ENCODE data around the gene CCDC85C. TPM values are rescaled to one million over a fixed set of nuclear protein-coding genes. Genes with fewer than 3 reads are reported as not detected.

The CCDC85C gene
- total RNA-seq, 1 donor from 2014 or later: 7.3 TPM

- no peaks in the 10 kb centered on the region for H3K36me3 Mint-ChIP-seq (ENCODE audit: low read depth)
- no peak overlapping the region for H3K27ac Mint-ChIP-seq
- peaks cover 2% of the 10 kb centered on the region for H3K4me1 Mint-ChIP-seq (ENCODE audit: low read depth)
- intact Hi-C loops (cut with micrococcal nuclease): no loop called here
- DNase-seq (ENCODE audit: low spot score): no peak
- H3K9me3 Mint-ChIP-seq: no peaks in the 10 kb centered on the region
- no peak overlapping the region for H3K4me3 Mint-ChIP-seq (ENCODE audit: low read depth)
- H3K27me3 Mint-ChIP-seq (ENCODE audit: low read depth): no peaks in the 10 kb centered on the region
Observed at GRCh38 chr14:99626041-99626648, 22.1 kb upstream of the CCDC85C start.

- DNase-seq (ENCODE audit: low spot score): no peak
- H3K27ac Mint-ChIP-seq: no peak overlapping the region
- H3K4me3 Mint-ChIP-seq (ENCODE audit: low read depth): no peak overlapping the region
- no peaks in the 10 kb centered on the region for H3K9me3 Mint-ChIP-seq
- H3K27me3 Mint-ChIP-seq (ENCODE audit: low read depth): no peaks in the 10 kb centered on the region
- H3K36me3 Mint-ChIP-seq (ENCODE audit: low read depth): no peaks in the 10 kb centered on the region
- H3K4me1 Mint-ChIP-seq (ENCODE audit: low read depth): peaks cover 2% of the 10 kb centered on the region
- intact Hi-C loops (cut with micrococcal nuclease): no loop called here
Observed at GRCh38 chr14:99625476-99625875, 21.5 kb upstream of the CCDC85C start.

DNA sequence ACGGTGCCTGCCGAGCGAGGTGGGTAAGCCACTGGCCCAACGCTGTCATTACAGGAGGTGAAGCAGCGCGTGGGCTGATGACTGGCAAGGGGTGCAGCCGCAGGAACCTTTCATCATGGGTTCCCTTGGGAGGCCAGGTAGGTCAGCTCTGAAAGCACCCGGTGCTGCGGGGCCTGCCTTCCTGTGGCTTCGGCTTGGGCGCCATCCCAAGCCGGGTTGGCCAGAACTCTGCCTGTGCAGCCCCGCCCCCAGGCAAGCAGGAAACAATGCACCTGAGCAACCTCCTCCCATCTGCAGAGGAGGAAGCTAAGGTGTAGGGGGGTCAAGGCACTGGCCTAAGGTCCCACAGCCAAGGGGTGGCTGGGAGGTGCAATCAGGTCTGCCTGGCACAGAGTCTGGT lies 21.0 kb upstream of the CCDC85C start:
- Mint-ChIP-seq H3K36me3 (ENCODE audit: low read depth) (no peaks in the 10 kb centered on the region), H3K27ac (no peak overlapping the region), H3K4me1 (ENCODE audit: low read depth) (peaks cover 2% of the 10 kb centered on the region), H3K4me3 (ENCODE audit: low read depth) (no peak overlapping the region), H3K9me3 (no peaks in the 10 kb centered on the region), H3K27me3 (ENCODE audit: low read depth) (no peaks in the 10 kb centered on the region)
- DNase-seq (ENCODE audit: low spot score): no peak
- intact Hi-C loops (cut with micrococcal nuclease): no loop called here

DNA sequence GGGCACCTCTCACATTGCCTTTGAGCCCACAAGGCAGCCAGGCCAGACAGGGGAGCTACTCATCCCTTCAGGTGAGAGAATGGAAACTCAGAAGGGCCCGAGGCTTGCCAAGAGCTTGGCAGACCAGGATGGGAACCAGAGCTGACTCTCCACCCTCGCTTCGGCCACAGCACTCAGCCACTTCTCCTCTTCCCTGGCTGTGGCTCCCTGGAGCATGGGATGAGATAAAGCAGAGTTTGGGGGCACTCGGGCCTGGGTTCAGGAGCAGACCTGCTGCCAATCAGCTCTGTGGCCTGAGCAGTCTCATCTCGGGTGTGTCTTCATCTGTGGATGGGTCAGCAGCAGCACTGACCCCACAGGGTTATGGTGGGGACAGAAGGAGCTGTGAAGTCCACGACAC lies 20.0 kb upstream of the CCDC85C start:
- DNase-seq (ENCODE audit: low spot score): no peak
- Mint-ChIP-seq H3K27me3 (ENCODE audit: low read depth) (no peaks in the 10 kb centered on the region), H3K4me1 (ENCODE audit: low read depth) (peaks cover 1% of the 10 kb centered on the region), H3K9me3 (no peaks in the 10 kb centered on the region), H3K36me3 (ENCODE audit: low read depth) (no peaks in the 10 kb centered on the region), H3K27ac (no peak overlapping the region), H3K4me3 (ENCODE audit: low read depth) (no peak overlapping the region)
- intact Hi-C loops (cut with micrococcal nuclease): no loop called here

GRCh38 chr14:99621948-99622347 lies 17.9 kb upstream of the CCDC85C start:
- intact Hi-C loops (cut with micrococcal nuclease): no loop called here
- H3K4me3 Mint-ChIP-seq (ENCODE audit: low read depth): no peak overlapping the region
- no peak for DNase-seq (ENCODE audit: low spot score)
- no peaks in the 10 kb centered on the region for H3K9me3 Mint-ChIP-seq
- H3K36me3 Mint-ChIP-seq (ENCODE audit: low read depth): no peaks in the 10 kb centered on the region
- H3K27ac Mint-ChIP-seq: no peak overlapping the region
- peaks cover 3% of the 10 kb centered on the region for H3K4me1 Mint-ChIP-seq (ENCODE audit: low read depth)
- peaks cover 3% of the 10 kb centered on the region for H3K27me3 Mint-ChIP-seq (ENCODE audit: low read depth)

DNA sequence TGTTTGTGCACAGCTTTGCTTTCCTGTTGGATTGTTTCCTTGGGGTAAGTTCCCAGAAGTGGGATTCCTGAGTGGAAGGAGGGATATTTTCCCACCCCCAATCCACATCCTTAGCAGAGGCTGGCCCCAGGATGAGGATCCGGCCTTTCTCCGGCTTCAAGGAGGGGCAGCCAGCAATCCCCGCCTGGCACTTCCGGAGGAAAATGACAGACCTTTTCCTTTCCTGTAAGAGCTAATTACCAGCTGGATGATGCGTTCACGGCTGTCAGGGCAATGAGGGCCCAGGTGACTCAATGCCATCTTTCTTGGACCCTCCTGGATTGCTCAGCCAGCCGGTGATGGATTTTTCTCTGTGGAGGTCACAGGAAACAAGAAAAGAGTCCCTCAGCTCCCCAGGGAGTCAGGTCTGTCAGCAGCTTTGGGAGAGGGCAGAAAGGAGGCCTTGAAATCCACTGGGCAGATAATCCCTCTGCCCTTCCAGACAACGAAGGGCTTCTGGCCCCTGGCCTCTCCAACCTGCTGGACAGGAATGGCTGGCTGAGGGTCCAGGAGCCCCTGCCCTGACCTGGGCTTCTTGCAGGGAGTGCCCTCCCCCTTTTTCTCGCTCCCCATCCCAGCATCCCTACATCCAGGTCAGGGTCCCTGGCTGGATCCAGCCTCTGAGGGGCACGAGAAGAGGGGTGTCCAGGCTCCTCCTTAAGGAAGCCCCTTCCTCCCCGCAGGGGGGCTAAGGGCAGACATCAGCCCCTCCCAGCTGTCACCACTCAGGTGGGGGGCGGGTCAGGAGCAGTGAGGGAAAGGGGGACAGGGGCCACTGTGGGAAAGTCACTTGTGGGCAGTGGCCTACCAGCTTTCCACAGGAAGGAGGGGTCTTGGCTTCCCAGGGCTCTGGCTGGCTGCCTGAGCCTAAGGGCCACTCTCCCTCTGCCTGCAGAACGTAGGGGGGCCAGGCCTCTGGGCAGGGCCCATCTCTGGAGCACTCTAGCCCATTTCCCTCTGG lies 16.1 kb upstream of the CCDC85C start:
- intact Hi-C loops (cut with micrococcal nuclease): no loop called here
- no peak overlapping the region for H3K27ac Mint-ChIP-seq
- peaks cover 3% of the 10 kb centered on the region for H3K4me1 Mint-ChIP-seq (ENCODE audit: low read depth)
- no peak for DNase-seq (ENCODE audit: low spot score)
- no peak overlapping the region for H3K4me3 Mint-ChIP-seq (ENCODE audit: low read depth)
- H3K9me3 Mint-ChIP-seq: no peaks in the 10 kb centered on the region
- no peaks in the 10 kb centered on the region for H3K36me3 Mint-ChIP-seq (ENCODE audit: low read depth)
- H3K27me3 Mint-ChIP-seq (ENCODE audit: low read depth): peaks cover 13% of the 10 kb centered on the region

- H3K4me1 Mint-ChIP-seq (ENCODE audit: low read depth): peaks cover 3% of the 10 kb centered on the region
- peaks cover 17% of the 10 kb centered on the region for H3K27me3 Mint-ChIP-seq (ENCODE audit: low read depth)
- no peak overlapping the region for H3K27ac Mint-ChIP-seq
- intact Hi-C loops (cut with micrococcal nuclease): no loop called here
- H3K36me3 Mint-ChIP-seq (ENCODE audit: low read depth): no peaks in the 10 kb centered on the region
- no peaks in the 10 kb centered on the region for H3K9me3 Mint-ChIP-seq
- DNase-seq (ENCODE audit: low spot score): no peak
- H3K4me3 Mint-ChIP-seq (ENCODE audit: low read depth): no peak overlapping the region
Observed at GRCh38 chr14:99616832-99617800, 13.1 kb upstream of the CCDC85C start.

- DNase-seq (ENCODE audit: low spot score): no peak
- intact Hi-C loops (cut with micrococcal nuclease): no loop called here
- peaks cover 17% of the 10 kb centered on the region for H3K27me3 Mint-ChIP-seq (ENCODE audit: low read depth)
- H3K36me3 Mint-ChIP-seq (ENCODE audit: low read depth): no peaks in the 10 kb centered on the region
- H3K27ac Mint-ChIP-seq: no peak overlapping the region
- peaks cover 3% of the 10 kb centered on the region for H3K4me1 Mint-ChIP-seq (ENCODE audit: low read depth)
- no peak overlapping the region for H3K4me3 Mint-ChIP-seq (ENCODE audit: low read depth)
- no peaks in the 10 kb centered on the region for H3K9me3 Mint-ChIP-seq
Observed at GRCh38 chr14:99615497-99616157, 11.6 kb upstream of the CCDC85C start.

GRCh38 chr14:99612738-99613330 lies 8.8 kb upstream of the CCDC85C start:
- H3K27ac Mint-ChIP-seq: no peak overlapping the region
- H3K27me3 Mint-ChIP-seq (ENCODE audit: low read depth): peaks cover 17% of the 10 kb centered on the region
- H3K9me3 Mint-ChIP-seq: no peaks in the 10 kb centered on the region
- no peaks in the 10 kb centered on the region for H3K36me3 Mint-ChIP-seq (ENCODE audit: low read depth)
- no peak overlapping the region for H3K4me3 Mint-ChIP-seq (ENCODE audit: low read depth)
- peaks cover 3% of the 10 kb centered on the region for H3K4me1 Mint-ChIP-seq (ENCODE audit: low read depth)
- no peak for DNase-seq (ENCODE audit: low spot score)
- intact Hi-C loops (cut with micrococcal nuclease): no loop called here

GRCh38 chr14:99612071-99612737 lies 8.2 kb upstream of the CCDC85C start:
- DNase-seq (ENCODE audit: low spot score): no peak
- H3K9me3 Mint-ChIP-seq: no peaks in the 10 kb centered on the region
- H3K4me1 Mint-ChIP-seq (ENCODE audit: low read depth): peaks cover 3% of the 10 kb centered on the region
- no peaks in the 10 kb centered on the region for H3K36me3 Mint-ChIP-seq (ENCODE audit: low read depth)
- intact Hi-C loops (cut with micrococcal nuclease): no loop called here
- no peak overlapping the region for H3K4me3 Mint-ChIP-seq (ENCODE audit: low read depth)
- H3K27me3 Mint-ChIP-seq (ENCODE audit: low read depth): peaks cover 17% of the 10 kb centered on the region
- no peak overlapping the region for H3K27ac Mint-ChIP-seq

DNA sequence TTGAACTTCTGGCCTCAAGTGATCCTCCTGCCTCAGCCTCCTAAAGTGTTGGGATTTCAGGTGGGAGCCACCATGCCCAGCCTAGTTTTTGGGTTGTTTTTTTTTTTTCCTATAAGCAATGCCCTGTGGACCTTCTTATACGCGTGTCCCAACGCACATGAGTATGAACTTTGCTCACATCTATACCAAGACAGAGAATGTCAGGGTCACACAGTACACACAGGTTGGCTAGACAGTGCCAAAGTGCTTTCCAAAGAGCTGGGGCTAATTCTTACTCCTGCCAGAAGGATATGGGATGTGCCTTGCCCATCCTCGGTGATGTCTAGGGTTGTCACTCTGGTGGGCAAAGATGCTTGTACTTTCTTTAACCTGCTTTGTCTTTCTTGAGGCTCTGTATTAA lies 7.6 kb upstream of the CCDC85C start:
- intact Hi-C loops (cut with micrococcal nuclease): no loop called here
- H3K27ac Mint-ChIP-seq: no peak overlapping the region
- no peaks in the 10 kb centered on the region for H3K9me3 Mint-ChIP-seq
- no peaks in the 10 kb centered on the region for H3K4me1 Mint-ChIP-seq (ENCODE audit: low read depth)
- DNase-seq (ENCODE audit: low spot score): no peak
- H3K27me3 Mint-ChIP-seq (ENCODE audit: low read depth): peaks cover 12% of the 10 kb centered on the region
- no peak overlapping the region for H3K4me3 Mint-ChIP-seq (ENCODE audit: low read depth)
- H3K36me3 Mint-ChIP-seq (ENCODE audit: low read depth): no peaks in the 10 kb centered on the region

Data from activated T-helper 2 cell treated with anti-CD3 and anti-CD28 coated beads, Interferon-gamma antibody, Interleukin-2, Interleukin-4, amounts not matched to agents 10 μg/mL and 5 μg/mL and 100 μg/mL, durations not matched to agents 14 hours and 24 hours and 36 hours (primary cell).